Activated B cell treated with CpG ODN at 0.5 μM for 24 hours (primary cell): ENCODE measurements around the gene OVOL1. TPM values are rescaled to one million over a fixed set of nuclear protein-coding genes. Genes with fewer than 3 reads are reported as not detected.

Experiments used
- ATAC-seq: fragments of 200-7000 bp; cut with Tn5 transposase; one replicate; pipeline ENCODE4 v1.10.0; 2021; ENCODE audit warnings: low read depth, mild to moderate bottlenecking, moderate library complexity
- CTCF ChIA-PET: fragments of 350-600 bp; sonication (Branson Sonifier 250); formaldehyde crosslinking; loops from one replicate; lab custom pipeline; 2021; ENCODE audit warnings: antibody characterized with exemption; lab: Charles Lee
- POLR2A ChIA-PET: fragments of 350-600 bp; sonication (Branson Sonifier 250); formaldehyde crosslinking; loops from one replicate; lab custom pipeline; 2021; ENCODE audit warnings: antibody characterized with exemption; lab: Charles Lee
- DNase-seq: peaks from one replicate; pipeline ENCODE4 v3.0.0; 2022
- H3K27ac Mint-ChIP-seq: one replicate; pipeline ENCODE4 v1.8.0; 2020; ENCODE audit warnings: mixed read lengths
- H3K27me3 Mint-ChIP-seq: one replicate; pipeline ENCODE4 v1.8.0; 2021; ENCODE audit warnings: mixed read lengths
- H3K36me3 Mint-ChIP-seq: one replicate; pipeline ENCODE4 v1.8.0; 2021; ENCODE audit warnings: low read depth, mixed read lengths
- H3K4me1 Mint-ChIP-seq: one replicate; pipeline ENCODE4 v1.8.0; 2021; ENCODE audit warnings: mixed read lengths
- H3K4me3 Mint-ChIP-seq: one replicate; pipeline ENCODE4 v1.8.0; 2020; ENCODE audit warnings: mild to moderate bottlenecking, mixed read lengths
- H3K9me3 Mint-ChIP-seq: one replicate; pipeline ENCODE4 v1.8.0; 2020; ENCODE audit warnings: mixed read lengths
- CTCF ChIP-seq: fragments of 200-600 bp; IDR thresholded peaks from one replicate; pipeline ENCODE4 v1.8.0; 2022; ENCODE audit warnings: antibody characterized with exemption, mild to moderate bottlenecking
- intact Hi-C: fragments of 100-400 bp; cut with micrococcal nuclease; formaldehyde crosslinking; loops from one replicate; pipeline ENCODE4 v1.15.1; 2024
- total RNA-seq: library from RNA; stranded (reverse); gene quantifications from 2 replicates; pipeline ENCODE4 v1.2.3, GENCODE V29; 2022

Gene OVOL1
- total RNA-seq, 1 donor from 2014 or later: 0.09 TPM

DNA sequence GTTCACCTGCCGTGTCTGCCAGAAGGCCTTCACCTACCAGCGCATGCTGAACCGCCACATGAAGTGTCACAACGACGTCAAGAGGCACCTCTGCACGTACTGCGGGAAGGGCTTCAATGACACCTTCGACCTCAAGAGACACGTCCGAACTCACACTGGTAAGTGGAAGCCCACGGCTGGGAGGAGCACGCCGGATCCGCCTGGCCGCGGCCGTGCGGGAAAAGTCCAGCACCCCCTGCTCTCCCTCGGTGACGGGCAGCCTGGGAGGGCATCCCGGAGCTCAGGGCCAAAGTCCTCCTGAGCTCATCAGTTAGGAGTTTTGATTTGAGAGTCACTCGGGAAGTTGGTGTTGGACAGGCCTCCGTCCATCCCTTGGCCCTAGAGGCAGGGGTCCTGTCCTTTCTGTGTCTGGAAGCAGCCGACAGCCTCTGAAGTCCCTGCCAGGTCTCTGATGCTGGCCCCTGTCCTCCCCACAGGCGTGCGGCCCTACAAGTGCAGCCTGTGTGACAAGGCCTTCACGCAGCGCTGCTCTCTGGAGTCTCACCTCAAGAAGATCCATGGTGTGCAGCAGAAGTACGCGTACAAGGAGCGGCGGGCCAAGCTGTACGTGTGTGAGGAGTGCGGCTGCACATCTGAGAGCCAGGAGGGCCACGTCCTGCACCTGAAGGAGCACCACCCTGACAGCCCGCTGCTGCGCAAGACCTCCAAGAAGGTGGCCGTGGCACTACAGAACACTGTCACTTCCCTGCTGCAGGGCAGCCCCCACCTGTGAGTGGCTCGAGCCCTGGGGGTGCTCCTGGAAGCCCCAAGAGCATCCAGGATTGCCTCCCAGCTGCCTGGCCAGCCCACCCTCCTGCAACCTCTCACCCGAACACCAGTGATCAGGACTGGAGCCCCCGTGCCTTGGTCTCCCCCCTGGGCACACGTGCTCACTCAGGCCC lies 8.0 kb downstream of the OVOL1 start:
- peaks cover 25% of the 10 kb centered on the region for H3K4me1 Mint-ChIP-seq
- intact Hi-C loops: no loop called here
- no peaks in the 10 kb centered on the region for H3K36me3 Mint-ChIP-seq
- DNase-seq: no peak
- H3K27me3 Mint-ChIP-seq: peaks cover 4% of the 10 kb centered on the region
- POLR2A ChIA-PET: interaction anchor here (1.0 to 1.2 kb wide), 2 partner anchors 11 to 14 kb away, joined by 3 read pairs; partner anchors contain the start of gene AP5B1
- H3K9me3 Mint-ChIP-seq: no peaks in the 10 kb centered on the region
- no peak overlapping the region for H3K27ac Mint-ChIP-seq
- TF ChIP-seq CTCF: no peak
- CTCF ChIA-PET: no interaction called here
- ATAC-seq: no peak
- no peak overlapping the region for H3K4me3 Mint-ChIP-seq

DNA sequence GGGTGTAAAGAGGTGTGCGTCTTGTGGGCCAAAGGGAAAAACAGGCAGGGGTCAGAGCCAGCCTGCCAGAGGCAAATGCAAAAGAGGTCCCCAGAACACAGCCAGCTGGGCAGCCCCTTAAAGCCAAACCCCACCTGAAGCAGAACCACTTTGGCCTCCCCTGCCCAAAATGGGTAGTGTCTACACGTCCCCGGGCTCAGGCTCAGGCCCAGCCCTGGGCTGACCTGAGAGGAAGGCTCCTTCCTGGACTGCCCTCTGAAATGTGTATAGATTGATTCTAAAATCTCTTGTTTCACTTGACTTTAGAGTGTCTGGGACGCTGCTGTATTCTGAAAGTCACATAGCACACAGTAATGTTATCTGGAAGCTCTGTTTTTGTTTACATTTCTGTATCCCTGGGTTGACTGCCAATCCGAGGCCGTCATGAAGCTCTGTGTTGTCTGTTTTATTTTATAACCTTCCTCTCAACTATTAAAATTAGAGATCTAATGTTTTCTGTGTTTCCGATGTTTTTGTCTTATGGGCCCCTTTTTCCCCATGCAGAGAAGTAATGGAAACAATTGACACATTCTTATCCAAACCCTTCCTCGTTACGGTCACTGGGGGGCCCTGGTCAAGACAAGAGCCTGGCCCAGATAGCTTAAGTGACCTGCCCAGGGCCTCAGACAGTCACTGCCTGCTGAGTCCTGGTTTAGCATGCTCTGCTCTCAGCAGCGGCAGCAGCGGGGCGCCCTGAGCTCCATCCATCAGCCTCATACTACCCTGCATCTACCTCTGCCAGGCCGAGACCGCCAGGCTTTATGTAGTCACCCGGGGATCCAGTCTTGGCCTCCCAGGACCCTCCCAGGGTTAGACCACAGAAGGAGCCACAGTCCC lies 10.1 kb downstream of the OVOL1 start:
- Mint-ChIP-seq H3K9me3 (no peaks in the 10 kb centered on the region), H3K4me1 (peaks cover 9% of the 10 kb centered on the region), H3K36me3 (no peaks in the 10 kb centered on the region), H3K27me3 (peaks cover 4% of the 10 kb centered on the region), H3K4me3 (no peak overlapping the region), H3K27ac (no peak overlapping the region)
- ATAC-seq (no peak), DNase-seq (no peak)
- POLR2A ChIA-PET: no interaction called here
- intact Hi-C loops: no loop called here
- CTCF ChIA-PET: no interaction called here
- no peak for TF ChIP-seq CTCF

DNA sequence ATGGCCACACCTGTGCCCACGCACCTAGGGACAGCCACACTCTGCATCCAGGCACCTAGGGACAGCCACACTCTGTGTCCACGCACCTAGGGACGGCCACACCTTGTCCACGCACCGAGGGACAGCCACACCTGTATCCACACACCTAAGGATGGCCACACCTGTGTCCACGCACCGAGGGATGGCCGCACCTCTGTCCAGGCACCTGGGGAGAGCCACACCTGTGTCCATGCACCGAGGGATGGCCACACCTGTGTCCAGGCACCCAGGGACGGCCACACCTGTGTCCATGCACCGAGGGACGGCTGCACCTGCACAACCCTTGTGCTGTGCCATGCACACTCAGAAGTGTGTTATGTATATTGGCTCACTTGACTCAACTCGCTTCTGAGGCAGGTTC lies 10.8 kb downstream of the OVOL1 start:
- H3K27ac Mint-ChIP-seq: no peak overlapping the region
- ChIA-PET CTCF (interaction anchor here (1.7 kb wide), 1 partner anchor 28 kb away, joined by 5 read pairs; no protein-coding TSS in a partner anchor), POLR2A (interaction anchor here (1.5 kb wide), 1 partner anchor 62 kb away, joined by 3 read pairs; the partner anchor contains the start of gene MUS81)
- no peaks in the 10 kb centered on the region for H3K36me3 Mint-ChIP-seq
- intact Hi-C loops: no loop called here
- H3K4me3 Mint-ChIP-seq: no peak overlapping the region
- peaks cover 5% of the 10 kb centered on the region for H3K4me1 Mint-ChIP-seq
- H3K27me3 Mint-ChIP-seq: peaks cover 6% of the 10 kb centered on the region
- ATAC-seq (no peak), DNase-seq (no peak)
- no peaks in the 10 kb centered on the region for H3K9me3 Mint-ChIP-seq
- no peak for TF ChIP-seq CTCF

GRCh38 chr11:65798882-65799281 lies 12.0 kb downstream of the OVOL1 start:
- peaks cover 13% of the 10 kb centered on the region for H3K27me3 Mint-ChIP-seq
- no peak for DNase-seq
- ChIA-PET POLR2A (interaction anchor here (1.5 kb wide), 1 partner anchor 61 kb away, joined by 3 read pairs; the partner anchor contains the start of gene MUS81), CTCF (interaction anchor here (0.8 to 1.7 kb wide), 3 partner anchors 19 to 29 kb away, joined by 3 to 5 read pairs (median 3); no protein-coding TSS in a partner anchor)
- no peaks in the 10 kb centered on the region for H3K36me3 Mint-ChIP-seq
- H3K4me1 Mint-ChIP-seq: peaks cover 7% of the 10 kb centered on the region
- no peak for TF ChIP-seq CTCF
- H3K4me3 Mint-ChIP-seq: no peak overlapping the region
- no peak overlapping the region for H3K27ac Mint-ChIP-seq
- no peaks in the 10 kb centered on the region for H3K9me3 Mint-ChIP-seq
- intact Hi-C loops: no loop called here
- no peak for ATAC-seq
